Astrocyte of the spinal cord (primary cell): ENCODE measurements around the gene NELFCD.

Source experiments
- DNase-seq: peaks from one replicate; pipeline ENCODE4 v3.0.0; 2011; ENCODE audit warnings: low read depth, low spot score
- H3K4me3 ChIP-seq: 2 replicates; pipeline ENCODE4 v1.5.1; 2011; ENCODE audit warnings: low read depth, mild to moderate bottlenecking, low read length, moderate library complexity
- CTCF ChIP-seq: IDR thresholded peaks from 2 replicates; pipeline ENCODE4 v1.5.1; 2012; ENCODE audit warnings: low read depth, mild to moderate bottlenecking, low read length, inconsistent platforms
- in situ Hi-C: cut with HindIII; loops from 2 replicates; pipeline ENCODE4 v1.10.0; 2017; ENCODE audit warnings: low sequenced_read_pairs

Gene NELFCD

GRCh38 chr20:59013959-59014608 is 33.0 kb downstream of the NELFCD start:
- TF ChIP-seq CTCF: no peak
- no peak overlapping the region for H3K4me3 ChIP-seq
- in situ Hi-C loops: no loop called here
- DNase-seq: peak; percentile 75

DNA sequence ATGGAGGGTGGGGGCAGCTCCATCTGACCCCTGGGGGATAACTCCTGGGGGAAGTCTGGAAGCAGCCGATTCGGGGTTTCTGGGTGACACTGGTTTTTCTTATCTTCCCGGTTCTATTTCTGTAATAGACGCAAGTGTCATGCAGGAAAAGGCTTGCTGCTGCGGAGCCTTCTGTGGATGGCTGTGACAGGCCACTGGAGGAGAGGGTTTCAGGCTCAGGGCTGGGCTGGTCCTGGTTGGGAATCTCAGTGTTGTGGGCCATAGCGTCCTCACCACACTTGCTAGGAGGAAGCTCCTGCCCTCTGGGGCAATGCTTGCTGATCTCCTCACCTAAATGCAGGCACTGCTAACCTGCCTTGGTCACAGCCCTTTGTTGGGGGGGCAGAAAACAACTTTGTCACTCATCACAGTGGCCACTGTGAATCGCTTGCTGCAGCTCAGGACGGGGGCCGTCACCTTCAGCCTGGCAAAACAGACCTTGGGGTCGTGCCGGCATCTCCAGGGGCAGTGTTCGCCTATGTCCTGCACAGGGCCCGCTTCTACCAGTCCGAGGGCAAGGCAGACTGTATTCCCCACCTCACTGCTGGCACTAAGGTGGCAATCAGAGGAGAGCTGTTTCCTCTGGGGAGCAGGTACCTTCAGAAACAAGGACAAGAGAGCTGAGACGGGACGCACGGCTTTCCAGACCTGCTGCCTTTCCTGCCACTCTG is 33.8 kb downstream of the NELFCD start:
- no peak for TF ChIP-seq CTCF
- no peak overlapping the region for H3K4me3 ChIP-seq
- in situ Hi-C loops: no loop called here
- DNase-seq: no peak

GRCh38 chr20:59015411-59015810 is 34.4 kb downstream of the NELFCD start:
- TF ChIP-seq CTCF: no peak
- in situ Hi-C loops: no loop called here
- H3K4me3 ChIP-seq: no peak overlapping the region
- DNase-seq: no peak

DNA sequence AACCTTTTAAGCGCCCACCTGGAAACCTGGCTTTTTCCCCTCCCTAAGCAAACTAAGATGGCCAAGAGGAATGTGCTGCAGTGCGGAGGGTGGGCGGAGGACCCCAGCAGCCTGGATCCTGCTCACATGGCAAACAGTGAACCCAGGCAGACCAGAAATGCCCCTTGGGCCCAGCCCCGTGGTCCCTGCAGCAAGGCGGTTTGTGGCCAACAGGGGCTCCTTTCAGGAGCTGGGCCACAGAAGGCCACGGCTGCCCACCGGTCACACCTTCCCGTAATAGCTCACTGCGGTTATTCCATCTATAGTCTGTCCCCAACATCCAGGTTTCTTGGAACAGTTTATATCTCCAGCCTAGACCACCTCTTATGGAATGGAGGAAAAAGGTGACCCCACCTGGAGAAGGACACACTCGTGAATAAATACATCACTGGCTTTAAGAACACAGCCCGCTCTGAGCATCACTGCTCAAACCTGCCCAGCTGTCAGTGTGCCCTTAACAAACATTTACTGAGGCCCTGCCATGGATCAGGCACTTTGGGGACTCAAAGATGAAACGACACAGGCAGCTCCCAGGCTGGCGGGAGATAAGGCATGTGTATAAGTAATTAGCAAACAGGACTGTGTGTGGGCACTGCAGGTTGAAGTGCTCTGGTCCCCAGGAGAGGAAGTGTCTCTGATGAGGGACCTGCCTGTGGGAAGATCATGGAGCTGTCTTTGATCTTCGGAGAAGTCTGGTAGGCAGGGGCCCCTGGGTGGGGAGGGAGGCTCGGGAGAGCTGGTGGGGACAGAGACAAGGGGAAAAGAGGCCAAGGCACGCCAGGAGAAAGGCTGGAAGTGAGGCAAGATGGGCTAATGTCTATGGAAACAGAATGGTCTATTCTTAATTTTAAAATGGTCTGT is 35.0 kb downstream of the NELFCD start:
- no peak overlapping the region for H3K4me3 ChIP-seq
- in situ Hi-C loops: no loop called here
- TF ChIP-seq CTCF: no peak
- DNase-seq: no peak

GRCh38 chr20:59016795-59017492 is 35.9 kb downstream of the NELFCD start:
- no peak overlapping the region for H3K4me3 ChIP-seq
- no peak for DNase-seq
- in situ Hi-C loops: no loop called here
- no peak for TF ChIP-seq CTCF
